Measurements from ENCODE around the gene NEK7. TPM values are rescaled to one million over a fixed set of nuclear protein-coding genes. Genes with fewer than 3 reads are reported as not detected.

The NEK7 gene
- polyA plus RNA-seq, 1 donor from 2014 or later, result 3.3 TPM

DNA sequence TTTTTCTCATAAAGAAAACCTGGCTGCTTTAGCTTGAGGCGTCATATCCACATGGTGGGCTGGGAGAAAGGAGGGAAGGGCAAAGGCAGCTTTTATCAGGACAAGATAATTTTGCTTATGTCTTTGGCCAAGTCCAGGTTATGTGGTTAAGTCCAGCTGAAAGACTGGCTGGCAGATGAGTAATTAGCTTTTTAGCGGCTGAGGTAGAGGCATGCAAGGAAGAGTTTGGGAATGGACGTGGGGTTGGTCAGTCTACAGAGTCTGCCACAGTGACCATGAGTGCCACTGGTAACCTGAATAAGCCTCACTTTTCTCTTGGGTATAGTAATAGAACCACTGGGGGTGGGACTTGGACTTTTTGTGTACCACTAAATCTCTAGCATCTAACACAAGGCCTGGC is 39.8 kb downstream of the NEK7 start:
- Histone ChIP-seq H3K27me3 (ENCODE audit: insufficient read depth, low read depth, low read length) (no peaks in the 10 kb centered on the region), H2AFZ (ENCODE audit: low read depth, low read length) (no peak overlapping the region), H4K20me1 (ENCODE audit: insufficient read depth) (no peaks in the 10 kb centered on the region), H3K4me3 (ENCODE audit: low read length) (no peak overlapping the region), H3F3A (ENCODE audit: insufficient read depth, low read length, poor library complexity, severe bottlenecking) (no peaks in the 10 kb centered on the region), H3K79me2 (replicated peaks; ENCODE audit: insufficient read depth, low read length) (peaks cover 5% of the 10 kb centered on the region), H3K9ac (ENCODE audit: low read length) (no peak overlapping the region), H3K27ac (ENCODE audit: low read length) (no peak overlapping the region), H3K9me3 (ENCODE audit: low read length) (no peaks in the 10 kb centered on the region), H3K36me3 (ENCODE audit: insufficient read depth, low read length) (no peaks in the 10 kb centered on the region), H3K9me2 (ENCODE audit: insufficient read depth, low read length) (no peaks in the 10 kb centered on the region), H3K4me2 (ENCODE audit: low read length) (no peak overlapping the region)
- TF ChIP-seq, protein P1, sequence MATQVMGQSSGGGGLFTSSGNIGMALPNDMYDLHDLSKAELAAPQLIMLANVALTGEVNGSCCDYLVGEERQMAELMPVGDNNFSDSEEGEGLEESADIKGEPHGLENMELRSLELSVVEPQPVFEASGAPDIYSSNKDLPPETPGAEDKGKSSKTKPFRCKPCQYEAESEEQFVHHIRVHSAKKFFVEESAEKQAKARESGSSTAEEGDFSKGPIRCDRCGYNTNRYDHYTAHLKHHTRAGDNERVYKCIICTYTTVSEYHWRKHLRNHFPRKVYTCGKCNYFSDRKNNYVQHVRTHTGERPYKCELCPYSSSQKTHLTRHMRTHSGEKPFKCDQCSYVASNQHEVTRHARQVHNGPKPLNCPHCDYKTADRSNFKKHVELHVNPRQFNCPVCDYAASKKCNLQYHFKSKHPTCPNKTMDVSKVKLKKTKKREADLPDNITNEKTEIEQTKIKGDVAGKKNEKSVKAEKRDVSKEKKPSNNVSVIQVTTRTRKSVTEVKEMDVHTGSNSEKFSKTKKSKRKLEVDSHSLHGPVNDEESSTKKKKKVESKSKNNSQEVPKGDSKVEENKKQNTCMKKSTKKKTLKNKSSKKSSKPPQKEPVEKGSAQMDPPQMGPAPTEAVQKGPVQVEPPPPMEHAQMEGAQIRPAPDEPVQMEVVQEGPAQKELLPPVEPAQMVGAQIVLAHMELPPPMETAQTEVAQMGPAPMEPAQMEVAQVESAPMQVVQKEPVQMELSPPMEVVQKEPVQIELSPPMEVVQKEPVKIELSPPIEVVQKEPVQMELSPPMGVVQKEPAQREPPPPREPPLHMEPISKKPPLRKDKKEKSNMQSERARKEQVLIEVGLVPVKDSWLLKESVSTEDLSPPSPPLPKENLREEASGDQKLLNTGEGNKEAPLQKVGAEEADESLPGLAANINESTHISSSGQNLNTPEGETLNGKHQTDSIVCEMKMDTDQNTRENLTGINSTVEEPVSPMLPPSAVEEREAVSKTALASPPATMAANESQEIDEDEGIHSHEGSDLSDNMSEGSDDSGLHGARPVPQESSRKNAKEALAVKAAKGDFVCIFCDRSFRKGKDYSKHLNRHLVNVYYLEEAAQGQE (IDR thresholded peaks at IDR 0.05; ENCODE audit: borderline replicate concordance), result no peak
- TF ChIP-seq EP300 (conservative IDR thresholded peaks at IDR 0.05; ENCODE audit: poor library complexity, severe bottlenecking) (no peak), POLR2AphosphoS5 (IDR thresholded peaks at IDR 0.05) (no peak), SMC3 (conservative IDR thresholded peaks at IDR 0.05; ENCODE audit: poor library complexity) (no peak), TAF1 (IDR thresholded peaks at IDR 0.05; ENCODE audit: low read depth) (no peak), RAD21 (conservative IDR thresholded peaks at IDR 0.05) (no peak), EZH2 (IDR thresholded peaks at IDR 0.05; ENCODE audit: borderline replicate concordance, insufficient read depth, low read length, poor library complexity, severe bottlenecking) (no peak), MXI1 (conservative IDR thresholded peaks at IDR 0.05; ENCODE audit: poor library complexity, severe bottlenecking) (no peak)
- TF ChIP-seq, protein P2, sequence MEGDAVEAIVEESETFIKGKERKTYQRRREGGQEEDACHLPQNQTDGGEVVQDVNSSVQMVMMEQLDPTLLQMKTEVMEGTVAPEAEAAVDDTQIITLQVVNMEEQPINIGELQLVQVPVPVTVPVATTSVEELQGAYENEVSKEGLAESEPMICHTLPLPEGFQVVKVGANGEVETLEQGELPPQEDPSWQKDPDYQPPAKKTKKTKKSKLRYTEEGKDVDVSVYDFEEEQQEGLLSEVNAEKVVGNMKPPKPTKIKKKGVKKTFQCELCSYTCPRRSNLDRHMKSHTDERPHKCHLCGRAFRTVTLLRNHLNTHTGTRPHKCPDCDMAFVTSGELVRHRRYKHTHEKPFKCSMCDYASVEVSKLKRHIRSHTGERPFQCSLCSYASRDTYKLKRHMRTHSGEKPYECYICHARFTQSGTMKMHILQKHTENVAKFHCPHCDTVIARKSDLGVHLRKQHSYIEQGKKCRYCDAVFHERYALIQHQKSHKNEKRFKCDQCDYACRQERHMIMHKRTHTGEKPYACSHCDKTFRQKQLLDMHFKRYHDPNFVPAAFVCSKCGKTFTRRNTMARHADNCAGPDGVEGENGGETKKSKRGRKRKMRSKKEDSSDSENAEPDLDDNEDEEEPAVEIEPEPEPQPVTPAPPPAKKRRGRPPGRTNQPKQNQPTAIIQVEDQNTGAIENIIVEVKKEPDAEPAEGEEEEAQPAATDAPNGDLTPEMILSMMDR (IDR thresholded peaks at IDR 0.05; ENCODE audit: poor library complexity, severe bottlenecking), result no peak

DNA sequence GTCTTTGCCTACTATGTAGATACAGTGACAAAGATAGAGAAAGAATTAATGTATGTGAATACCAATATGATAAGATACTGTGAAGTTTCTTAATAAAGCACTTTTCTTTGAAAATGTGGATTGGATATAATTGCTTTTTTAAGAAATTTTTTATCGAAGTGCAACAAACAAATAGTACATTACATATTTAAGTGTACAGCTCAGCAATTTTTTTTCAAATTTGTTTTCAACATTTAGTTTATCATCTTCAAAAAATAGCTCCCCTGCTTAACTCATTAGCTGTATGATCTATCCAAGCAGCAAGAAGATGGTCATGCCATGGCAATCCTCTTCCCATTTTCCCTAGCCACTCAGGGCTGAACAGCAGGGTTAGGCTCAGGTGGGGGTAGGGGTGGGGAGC is 40.5 kb downstream of the NEK7 start:
- Histone ChIP-seq H3K4me2 (ENCODE audit: low read length) (no peak overlapping the region), H3K79me2 (replicated peaks; ENCODE audit: insufficient read depth, low read length) (no peaks in the 10 kb centered on the region), H3K9me2 (ENCODE audit: insufficient read depth, low read length) (no peaks in the 10 kb centered on the region), H3K9me3 (ENCODE audit: low read length) (no peaks in the 10 kb centered on the region), H3K4me3 (ENCODE audit: low read length) (no peak overlapping the region), H3F3A (ENCODE audit: insufficient read depth, low read length, poor library complexity, severe bottlenecking) (no peaks in the 10 kb centered on the region), H3K27ac (ENCODE audit: low read length) (no peak overlapping the region), H3K27me3 (ENCODE audit: insufficient read depth, low read depth, low read length) (no peaks in the 10 kb centered on the region), H3K9ac (ENCODE audit: low read length) (no peak overlapping the region), H4K20me1 (ENCODE audit: insufficient read depth) (no peaks in the 10 kb centered on the region), H2AFZ (ENCODE audit: low read depth, low read length) (no peak overlapping the region), H3K36me3 (ENCODE audit: insufficient read depth, low read length) (no peaks in the 10 kb centered on the region)
- TF ChIP-seq TAF1 (IDR thresholded peaks at IDR 0.05; ENCODE audit: low read depth) (no peak), EP300 (conservative IDR thresholded peaks at IDR 0.05; ENCODE audit: poor library complexity, severe bottlenecking) (no peak), POLR2AphosphoS5 (IDR thresholded peaks at IDR 0.05) (no peak), MXI1 (conservative IDR thresholded peaks at IDR 0.05; ENCODE audit: poor library complexity, severe bottlenecking) (no peak), SMC3 (conservative IDR thresholded peaks at IDR 0.05; ENCODE audit: poor library complexity) (no peak), EZH2 (IDR thresholded peaks at IDR 0.05; ENCODE audit: borderline replicate concordance, insufficient read depth, low read length, poor library complexity, severe bottlenecking) (no peak), RAD21 (conservative IDR thresholded peaks at IDR 0.05) (no peak)
- TF ChIP-seq, protein P1 (IDR thresholded peaks at IDR 0.05; ENCODE audit: borderline replicate concordance), result no peak
- TF ChIP-seq, protein P2 (IDR thresholded peaks at IDR 0.05; ENCODE audit: poor library complexity, severe bottlenecking), result no peak

Data from neural cell (in vitro differentiated cells).